Neural cell (in vitro differentiated cells): Measurements from ENCODE around the gene RNPEPL1. TPM values are rescaled to one million over a fixed set of nuclear protein-coding genes. Genes with fewer than 3 reads are reported as not detected.
"Not testable (repeated sequence)": the region's sequence is repeated elsewhere in the genome, so short reads cannot be mapped to it uniquely, and the experiment has no call there.

ENCODE experiments used
- H2AFZ ChIP-seq: fragments of 200-600, 300-800 bp; sonication (generic), shearing (Covaris generic); 2 replicates; pipeline ENCODE4 v1.6.0; 2014; ENCODE audit warnings: low read depth, mild to moderate bottlenecking, antibody characterized with exemption, low read length, moderate library complexity
- H3F3A ChIP-seq: fragments of 200-600 bp; shearing (Covaris generic); 2 replicates; pipeline ENCODE4 v1.6.1; 2016; ENCODE audit warnings: mild to moderate bottlenecking, moderate library complexity, mixed read lengths, antibody characterized with exemption, low read length; ENCODE audit not compliant: insufficient read depth, poor library complexity, severe bottlenecking
- H3K27ac ChIP-seq: fragments of 200-600, 300-800 bp; sonication (generic), shearing (Covaris generic); 2 replicates; pipeline ENCODE4 v1.5.1; 2014; ENCODE audit warnings: mild to moderate bottlenecking, low read length, moderate library complexity
- H3K27me3 ChIP-seq: fragments of 300-800, 200-600 bp; sonication (generic), shearing (Covaris generic); 2 replicates; pipeline ENCODE4 v1.6.0; 2014; ENCODE audit warnings: mild to moderate bottlenecking, low read depth, low read length, moderate library complexity; ENCODE audit not compliant: insufficient read depth
- H3K36me3 ChIP-seq: fragments of 300-800, 200-600 bp; sonication (generic), shearing (Covaris generic); 2 replicates; pipeline ENCODE4 v1.5.1; 2014; ENCODE audit warnings: mild to moderate bottlenecking, antibody characterized with exemption, low read length, moderate library complexity; ENCODE audit not compliant: insufficient read depth
- H3K4me2 ChIP-seq: fragments of 300-800, 200-600 bp; sonication (generic), shearing (Covaris generic); 2 replicates; pipeline ENCODE4 v1.6.0; 2014; ENCODE audit warnings: mild to moderate bottlenecking, low read length
- H3K4me3 ChIP-seq: fragments of 300-800, 200-600 bp; sonication (generic), shearing (Covaris generic); 2 replicates; pipeline ENCODE4 v1.5.1; 2014; ENCODE audit warnings: mild to moderate bottlenecking, low read length, moderate library complexity
- H3K79me2 ChIP-seq: fragments of 200-600 bp; shearing (Covaris generic); replicated peaks from 2 replicates; pipeline ENCODE4 v1.6.0; 2014; ENCODE audit warnings: mild to moderate bottlenecking, low read length, moderate library complexity; ENCODE audit not compliant: insufficient read depth
- H3K9ac ChIP-seq: fragments of 300-800, 200-600 bp; sonication (generic), shearing (Covaris generic); 2 replicates; pipeline ENCODE4 v1.6.1; 2016; ENCODE audit warnings: mild to moderate bottlenecking, low read length, mixed read lengths
- H3K9me2 ChIP-seq: fragments of 200-600 bp; shearing (Covaris generic); 2 replicates; pipeline ENCODE4 v1.6.1; 2016; ENCODE audit warnings: mild to moderate bottlenecking, low read length, mixed read lengths; ENCODE audit not compliant: insufficient read depth
- H3K9me3 ChIP-seq: fragments of 200-600, 300-800 bp; sonication (generic), shearing (Covaris generic); 2 replicates; pipeline ENCODE4 v1.6.1; 2016; ENCODE audit warnings: mild to moderate bottlenecking, mixed run types, low read length, moderate library complexity, mixed read lengths
- H4K20me1 ChIP-seq: fragments of 200-600 bp; shearing (Covaris generic); 2 replicates; pipeline ENCODE4 v1.6.1; 2016; ENCODE audit warnings: mild to moderate bottlenecking, mixed run types; ENCODE audit not compliant: insufficient read depth
- EP300 ChIP-seq: fragments of 450-650 bp; conservative IDR thresholded peaks from 2 replicates; pipeline ENCODE4 v1.6.1; 2014; ENCODE audit warnings: antibody characterized with exemption, mild to moderate bottlenecking, moderate library complexity; ENCODE audit not compliant: poor library complexity, severe bottlenecking
- EZH2 ChIP-seq: fragments of 200-600, 300-800 bp; shearing (Covaris generic), sonication (generic); IDR thresholded peaks from 2 replicates; pipeline ENCODE4 v1.6.1; 2014; ENCODE audit warnings: antibody characterized with exemption, low read length, borderline replicate concordance, mild to moderate bottlenecking; ENCODE audit not compliant: insufficient read depth, poor library complexity, severe bottlenecking
- MXI1 ChIP-seq: fragments of 450-650 bp; conservative IDR thresholded peaks from 2 replicates; pipeline ENCODE4 v1.6.1; 2014; ENCODE audit warnings: antibody characterized with exemption, mild to moderate bottlenecking; ENCODE audit not compliant: poor library complexity, severe bottlenecking
- POLR2AphosphoS5 ChIP-seq: IDR thresholded peaks from 2 replicates; pipeline ENCODE4 v1.6.1; 2012
- RAD21 ChIP-seq: fragments of 450-650 bp; conservative IDR thresholded peaks from 2 replicates; pipeline ENCODE4 v1.6.1; 2014; ENCODE audit warnings: antibody characterized with exemption, mild to moderate bottlenecking, moderate library complexity
- SMC3 ChIP-seq: fragments of 450-650 bp; conservative IDR thresholded peaks from 2 replicates; pipeline ENCODE4 v1.6.1; 2014; ENCODE audit warnings: antibody characterized with exemption, mild to moderate bottlenecking, moderate library complexity; ENCODE audit not compliant: poor library complexity
- TAF1 ChIP-seq: IDR thresholded peaks from 2 replicates; pipeline ENCODE4 v1.6.1; 2012; ENCODE audit warnings: low read depth
- polyA plus RNA-seq: library from polyadenylated mRNA; depleted of rRNA; stranded (reverse); fragments of >200 nt; gene quantifications from 2 replicates; pipeline ENCODE4 v1.2.3, GENCODE V29; 2014
- TF ChIP-seq, protein P1 (sequence below): fragments of 450-650 bp; IDR thresholded peaks from 2 replicates; pipeline ENCODE4 v1.5.1; 2014; ENCODE audit warnings: antibody characterized with exemption, mild to moderate bottlenecking, moderate library complexity; ENCODE audit not compliant: poor library complexity, severe bottlenecking
- TF ChIP-seq, protein P2 (sequence below): IDR thresholded peaks from 2 replicates; pipeline ENCODE4 v1.6.1; 2012; ENCODE audit warnings: borderline replicate concordance

Gene RNPEPL1
- polyA plus RNA-seq, 1 donor from 2014 or later, result 16.1 TPM

DNA sequence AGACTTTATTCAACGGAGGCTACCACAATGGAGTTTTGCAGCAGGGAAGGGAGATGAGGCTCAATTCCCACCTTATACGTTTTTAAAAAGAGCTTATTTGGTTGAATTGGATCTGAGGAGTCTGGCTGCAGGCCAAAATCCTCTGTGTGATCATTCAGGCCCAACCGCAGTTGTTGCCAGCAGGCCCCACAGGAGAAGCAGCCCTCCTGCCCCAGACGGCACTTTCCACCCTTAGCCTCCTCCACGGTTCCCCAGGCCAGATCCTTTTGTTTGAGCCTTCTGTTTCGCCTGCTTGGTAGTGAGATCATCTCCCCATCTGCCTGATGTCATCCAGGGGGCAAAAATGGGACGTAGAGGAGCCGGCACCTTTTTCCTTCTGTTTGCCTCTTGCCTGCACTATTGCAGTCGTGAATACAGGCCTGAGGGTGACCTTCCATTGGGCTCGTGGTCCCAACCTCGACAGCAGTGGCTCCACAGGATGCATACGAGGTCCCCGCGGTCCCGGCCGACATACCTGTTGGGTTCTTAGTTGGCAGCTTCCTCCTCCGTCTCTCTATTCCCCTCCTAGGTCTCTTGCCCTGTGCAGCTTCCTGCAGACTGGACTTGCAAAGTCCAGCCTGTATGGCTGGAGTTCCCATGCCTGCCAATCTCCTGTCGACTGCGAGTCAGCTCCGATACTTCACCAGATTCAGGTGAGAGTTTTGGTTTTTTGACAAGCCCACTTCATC, 47.7 kb downstream of the RNPEPL1 start:
- Histone ChIP-seq H3K9ac (no peak overlapping the region), H4K20me1 (no peaks in the 10 kb centered on the region), H3K36me3 (no peaks in the 10 kb centered on the region), H3K27ac (no peak overlapping the region), H3F3A (no peaks in the 10 kb centered on the region), H3K4me3 (no peak overlapping the region), H3K9me2 (no peaks in the 10 kb centered on the region), H3K4me2 (no peak overlapping the region), H3K79me2 (no peaks in the 10 kb centered on the region), H2AFZ (no peak overlapping the region), H3K27me3 (no peaks in the 10 kb centered on the region), H3K9me3 (no peaks in the 10 kb centered on the region)
- TF ChIP-seq EP300, result no peak
- no peak for TF ChIP-seq POLR2AphosphoS5
- TF ChIP-seq, protein P1, sequence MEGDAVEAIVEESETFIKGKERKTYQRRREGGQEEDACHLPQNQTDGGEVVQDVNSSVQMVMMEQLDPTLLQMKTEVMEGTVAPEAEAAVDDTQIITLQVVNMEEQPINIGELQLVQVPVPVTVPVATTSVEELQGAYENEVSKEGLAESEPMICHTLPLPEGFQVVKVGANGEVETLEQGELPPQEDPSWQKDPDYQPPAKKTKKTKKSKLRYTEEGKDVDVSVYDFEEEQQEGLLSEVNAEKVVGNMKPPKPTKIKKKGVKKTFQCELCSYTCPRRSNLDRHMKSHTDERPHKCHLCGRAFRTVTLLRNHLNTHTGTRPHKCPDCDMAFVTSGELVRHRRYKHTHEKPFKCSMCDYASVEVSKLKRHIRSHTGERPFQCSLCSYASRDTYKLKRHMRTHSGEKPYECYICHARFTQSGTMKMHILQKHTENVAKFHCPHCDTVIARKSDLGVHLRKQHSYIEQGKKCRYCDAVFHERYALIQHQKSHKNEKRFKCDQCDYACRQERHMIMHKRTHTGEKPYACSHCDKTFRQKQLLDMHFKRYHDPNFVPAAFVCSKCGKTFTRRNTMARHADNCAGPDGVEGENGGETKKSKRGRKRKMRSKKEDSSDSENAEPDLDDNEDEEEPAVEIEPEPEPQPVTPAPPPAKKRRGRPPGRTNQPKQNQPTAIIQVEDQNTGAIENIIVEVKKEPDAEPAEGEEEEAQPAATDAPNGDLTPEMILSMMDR, result no peak
- TF ChIP-seq MXI1, result no peak
- TF ChIP-seq EZH2, result no peak
- TF ChIP-seq, protein P2, sequence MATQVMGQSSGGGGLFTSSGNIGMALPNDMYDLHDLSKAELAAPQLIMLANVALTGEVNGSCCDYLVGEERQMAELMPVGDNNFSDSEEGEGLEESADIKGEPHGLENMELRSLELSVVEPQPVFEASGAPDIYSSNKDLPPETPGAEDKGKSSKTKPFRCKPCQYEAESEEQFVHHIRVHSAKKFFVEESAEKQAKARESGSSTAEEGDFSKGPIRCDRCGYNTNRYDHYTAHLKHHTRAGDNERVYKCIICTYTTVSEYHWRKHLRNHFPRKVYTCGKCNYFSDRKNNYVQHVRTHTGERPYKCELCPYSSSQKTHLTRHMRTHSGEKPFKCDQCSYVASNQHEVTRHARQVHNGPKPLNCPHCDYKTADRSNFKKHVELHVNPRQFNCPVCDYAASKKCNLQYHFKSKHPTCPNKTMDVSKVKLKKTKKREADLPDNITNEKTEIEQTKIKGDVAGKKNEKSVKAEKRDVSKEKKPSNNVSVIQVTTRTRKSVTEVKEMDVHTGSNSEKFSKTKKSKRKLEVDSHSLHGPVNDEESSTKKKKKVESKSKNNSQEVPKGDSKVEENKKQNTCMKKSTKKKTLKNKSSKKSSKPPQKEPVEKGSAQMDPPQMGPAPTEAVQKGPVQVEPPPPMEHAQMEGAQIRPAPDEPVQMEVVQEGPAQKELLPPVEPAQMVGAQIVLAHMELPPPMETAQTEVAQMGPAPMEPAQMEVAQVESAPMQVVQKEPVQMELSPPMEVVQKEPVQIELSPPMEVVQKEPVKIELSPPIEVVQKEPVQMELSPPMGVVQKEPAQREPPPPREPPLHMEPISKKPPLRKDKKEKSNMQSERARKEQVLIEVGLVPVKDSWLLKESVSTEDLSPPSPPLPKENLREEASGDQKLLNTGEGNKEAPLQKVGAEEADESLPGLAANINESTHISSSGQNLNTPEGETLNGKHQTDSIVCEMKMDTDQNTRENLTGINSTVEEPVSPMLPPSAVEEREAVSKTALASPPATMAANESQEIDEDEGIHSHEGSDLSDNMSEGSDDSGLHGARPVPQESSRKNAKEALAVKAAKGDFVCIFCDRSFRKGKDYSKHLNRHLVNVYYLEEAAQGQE, result no peak
- no peak for TF ChIP-seq TAF1
- no peak for TF ChIP-seq RAD21
- TF ChIP-seq SMC3, result no peak

DNA sequence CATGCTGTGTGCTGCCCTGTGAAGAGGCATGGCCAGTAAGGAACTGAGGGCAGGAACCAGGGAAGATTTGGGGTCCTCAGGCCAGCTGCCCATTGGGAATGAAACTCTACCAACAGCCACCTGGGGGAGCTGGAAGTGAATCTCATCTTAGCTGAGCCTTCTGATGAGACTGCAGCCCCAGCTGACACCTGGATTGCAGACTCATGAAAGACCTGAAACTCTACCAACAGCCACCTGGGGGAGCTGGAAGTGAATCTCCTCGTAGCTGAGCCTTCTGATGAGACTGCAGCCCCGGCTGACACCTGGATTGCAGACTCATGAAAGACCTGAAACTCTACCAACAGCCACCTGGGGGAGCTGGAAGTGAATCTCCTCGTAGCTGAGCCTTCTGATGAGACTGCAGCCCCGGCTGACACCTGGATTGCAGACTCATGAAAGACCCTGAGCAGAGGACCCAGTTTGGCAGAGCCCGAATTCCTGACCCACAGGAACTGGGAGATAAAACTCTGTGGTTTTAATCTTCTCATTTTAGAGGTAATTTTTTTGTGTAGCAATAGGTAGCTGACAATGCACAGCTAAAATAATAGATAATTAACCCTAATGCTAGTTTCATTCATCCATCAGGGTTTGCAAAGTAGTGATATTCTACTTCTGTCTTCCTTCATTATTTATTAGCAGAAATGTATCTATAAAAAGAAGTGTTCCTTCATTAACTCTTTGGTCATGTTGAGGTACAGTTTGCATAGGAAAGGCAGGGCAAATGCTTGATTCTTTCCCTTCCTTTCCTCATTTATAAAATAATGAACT, 48.8 kb downstream of the RNPEPL1 start:
- H3K4me3 ChIP-seq, H4K20me1 ChIP-seq, H3K36me3 ChIP-seq, H3K9me2 ChIP-seq, H3K9ac ChIP-seq, H3K4me2 ChIP-seq, H3K9me3 ChIP-seq, H3K27me3 ChIP-seq, H3F3A ChIP-seq, H3K27ac ChIP-seq, H3K79me2 ChIP-seq, H2AFZ ChIP-seq: not testable (repeated sequence)
